Nephron progenitor cell (in vitro differentiated cells): ENCODE results near the gene CTSL.

Experiments used
- DNase-seq: peaks from one replicate; pipeline ENCODE4 v3.0.0; 2021
- H3K27ac Mint-ChIP-seq: 2 replicates; pipeline ENCODE4 v1.8.0; 2021; ENCODE audit warnings: mild to moderate bottlenecking, moderate library complexity, mixed read lengths
- H3K27me3 Mint-ChIP-seq: 2 replicates; pipeline ENCODE4 v1.8.0; 2021; ENCODE audit warnings: mild to moderate bottlenecking, low read depth, mixed read lengths; ENCODE audit not compliant: poor library complexity
- H3K36me3 Mint-ChIP-seq: 2 replicates; pipeline ENCODE4 v1.8.0; 2021; ENCODE audit warnings: low read depth, mixed read lengths
- H3K4me1 Mint-ChIP-seq: 2 replicates; pipeline ENCODE4 v1.8.0; 2021; ENCODE audit warnings: mixed read lengths
- H3K4me3 Mint-ChIP-seq: 2 replicates; pipeline ENCODE4 v1.8.0; 2021; ENCODE audit warnings: mild to moderate bottlenecking, moderate library complexity, mixed read lengths
- H3K9me3 Mint-ChIP-seq: 2 replicates; pipeline ENCODE4 v1.8.0; 2021; ENCODE audit warnings: mild to moderate bottlenecking, moderate library complexity, mixed read lengths
- TF ChIP-seq, protein P1 (sequence below): fragments of 200-600 bp; sonication (generic); IDR thresholded peaks from 2 replicates; pipeline ENCODE4 v1.5.0; 2021; ENCODE audit warnings: antibody characterized with exemption

Gene CTSL

DNA sequence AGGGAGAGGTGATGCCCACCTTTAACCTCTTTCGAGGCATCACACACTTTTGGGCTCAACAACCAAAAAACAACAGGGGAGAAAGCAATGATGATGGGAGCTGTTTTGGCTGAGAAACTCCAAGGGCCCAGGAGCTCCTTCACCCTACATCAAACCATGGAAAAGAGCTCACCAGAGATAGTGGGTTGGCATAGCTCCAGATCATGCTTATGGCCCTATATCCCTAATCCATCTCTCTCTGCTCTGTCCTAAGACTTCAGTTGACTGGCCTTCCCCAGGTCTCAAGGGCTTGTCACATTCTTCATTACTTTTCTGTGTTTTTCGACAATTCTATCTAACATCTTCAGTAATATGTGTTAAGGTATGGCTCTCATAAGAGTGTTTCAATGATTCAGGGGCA, 5.7 kb upstream of the CTSL start:
- Mint-ChIP-seq H3K27me3 (peaks cover 18% of the 10 kb centered on the region), H3K9me3 (no peaks in the 10 kb centered on the region), H3K27ac (no peak overlapping the region), H3K4me3 (no peak overlapping the region), H3K4me1 (peaks cover 17% of the 10 kb centered on the region), H3K36me3 (no peaks in the 10 kb centered on the region)
- no peak for DNase-seq
- TF ChIP-seq, protein P1, sequence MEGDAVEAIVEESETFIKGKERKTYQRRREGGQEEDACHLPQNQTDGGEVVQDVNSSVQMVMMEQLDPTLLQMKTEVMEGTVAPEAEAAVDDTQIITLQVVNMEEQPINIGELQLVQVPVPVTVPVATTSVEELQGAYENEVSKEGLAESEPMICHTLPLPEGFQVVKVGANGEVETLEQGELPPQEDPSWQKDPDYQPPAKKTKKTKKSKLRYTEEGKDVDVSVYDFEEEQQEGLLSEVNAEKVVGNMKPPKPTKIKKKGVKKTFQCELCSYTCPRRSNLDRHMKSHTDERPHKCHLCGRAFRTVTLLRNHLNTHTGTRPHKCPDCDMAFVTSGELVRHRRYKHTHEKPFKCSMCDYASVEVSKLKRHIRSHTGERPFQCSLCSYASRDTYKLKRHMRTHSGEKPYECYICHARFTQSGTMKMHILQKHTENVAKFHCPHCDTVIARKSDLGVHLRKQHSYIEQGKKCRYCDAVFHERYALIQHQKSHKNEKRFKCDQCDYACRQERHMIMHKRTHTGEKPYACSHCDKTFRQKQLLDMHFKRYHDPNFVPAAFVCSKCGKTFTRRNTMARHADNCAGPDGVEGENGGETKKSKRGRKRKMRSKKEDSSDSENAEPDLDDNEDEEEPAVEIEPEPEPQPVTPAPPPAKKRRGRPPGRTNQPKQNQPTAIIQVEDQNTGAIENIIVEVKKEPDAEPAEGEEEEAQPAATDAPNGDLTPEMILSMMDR, result no peak

DNA sequence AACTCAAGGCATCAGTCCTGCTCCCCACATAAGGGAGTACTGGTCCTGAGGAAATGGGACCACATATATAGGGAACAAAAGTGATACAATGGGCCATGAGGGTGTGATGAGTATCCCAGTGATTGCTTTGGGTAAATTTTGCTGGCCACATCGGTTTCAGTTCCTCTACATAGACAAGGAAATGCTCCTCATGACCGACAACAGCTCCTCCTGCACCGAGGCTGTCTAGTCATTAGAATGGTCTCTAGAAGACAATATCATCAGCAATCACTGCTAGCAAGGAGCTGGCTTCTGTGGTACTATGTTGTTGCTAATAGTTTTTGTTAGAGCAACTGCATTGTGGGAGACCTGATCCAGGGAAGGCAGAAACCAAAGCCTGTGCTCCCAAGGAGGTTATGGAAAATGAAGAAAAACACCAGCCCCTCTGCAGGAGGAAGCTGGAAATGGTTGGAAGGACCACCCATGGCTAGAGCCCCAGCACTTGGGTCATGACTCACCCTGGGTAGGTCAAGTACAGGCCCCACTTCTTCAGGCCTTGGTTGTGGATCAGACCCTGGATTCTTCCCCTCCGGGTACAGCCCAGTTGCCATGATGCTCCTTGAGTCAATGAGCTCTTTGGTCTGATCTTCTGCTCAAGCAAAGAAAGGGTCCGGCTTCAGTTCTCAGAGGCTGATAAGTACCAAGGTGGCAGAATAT, 3.4 kb upstream of the CTSL start:
- H3K27me3 Mint-ChIP-seq, result peaks cover 21% of the 10 kb centered on the region
- H3K9me3 Mint-ChIP-seq, result no peaks in the 10 kb centered on the region
- H3K27ac Mint-ChIP-seq, result no peak overlapping the region
- H3K36me3 Mint-ChIP-seq, result peaks cover under 1% of the 10 kb centered on the region
- DNase-seq, result no peak
- peaks cover 19% of the 10 kb centered on the region for H3K4me1 Mint-ChIP-seq
- H3K4me3 Mint-ChIP-seq, result no peak overlapping the region
- TF ChIP-seq, protein P1, result no peak

DNA sequence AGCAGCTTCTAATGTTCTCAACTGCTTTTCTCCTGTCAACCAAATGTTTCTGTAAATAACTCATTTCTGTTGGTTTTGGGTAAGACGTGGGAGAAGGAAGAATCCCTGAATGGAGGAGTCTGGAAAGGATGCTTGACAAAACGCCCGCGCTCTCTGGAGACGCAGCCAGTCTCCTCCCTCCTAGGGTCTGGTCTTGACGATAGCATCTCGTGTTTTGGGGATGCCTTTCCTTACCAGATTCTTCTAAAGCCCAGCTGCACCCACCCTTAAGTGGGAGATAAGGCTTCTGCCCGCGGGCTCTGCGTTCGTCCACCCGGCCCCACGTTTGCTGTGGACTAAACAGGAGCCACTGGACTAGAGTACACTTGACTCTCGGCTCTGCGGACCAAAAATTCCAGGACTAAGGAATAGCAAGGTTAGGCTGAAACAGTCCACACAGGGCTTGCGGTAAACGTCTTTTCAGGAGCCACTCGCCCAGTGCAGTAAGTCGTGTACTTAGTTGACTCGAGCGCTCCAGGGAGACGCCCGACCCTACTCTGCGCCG, 491 bp upstream of the CTSL start:
- Mint-ChIP-seq H3K27me3 (peaks cover 21% of the 10 kb centered on the region), H3K27ac (peak overlapping the region; percentile 87), H3K4me3 (peak overlapping the region; percentile 93), H3K36me3 (peaks cover 25% of the 10 kb centered on the region), H3K4me1 (peaks cover 20% of the 10 kb centered on the region), H3K9me3 (no peaks in the 10 kb centered on the region)
- TF ChIP-seq, protein P1, result no peak
- no peak for DNase-seq

DNA sequence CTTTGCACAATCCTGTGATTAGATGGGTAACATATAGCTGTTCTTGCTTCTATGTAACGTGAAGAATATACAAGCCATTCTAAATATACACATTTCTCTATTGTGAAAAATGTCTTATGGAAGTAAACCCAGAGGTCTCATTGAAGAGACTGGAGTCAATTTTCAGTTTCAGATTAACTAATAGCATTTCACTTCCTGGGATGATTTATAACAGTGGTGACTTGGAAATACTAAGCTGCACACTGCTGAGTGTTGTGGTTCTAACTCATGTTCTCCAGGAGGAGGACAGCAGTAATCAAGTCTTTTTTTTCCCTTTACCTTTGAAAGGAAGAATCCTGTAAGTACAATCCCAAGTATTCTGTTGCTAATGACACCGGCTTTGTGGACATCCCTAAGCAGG, 3.3 kb downstream of the CTSL start:
- Mint-ChIP-seq H3K36me3 (peaks cover 40% of the 10 kb centered on the region), H3K27me3 (peaks cover 13% of the 10 kb centered on the region), H3K27ac (no peak overlapping the region), H3K9me3 (no peaks in the 10 kb centered on the region), H3K4me3 (no peak overlapping the region), H3K4me1 (peaks cover 24% of the 10 kb centered on the region)
- TF ChIP-seq, protein P1, result no peak
- DNase-seq, result no peak

DNA sequence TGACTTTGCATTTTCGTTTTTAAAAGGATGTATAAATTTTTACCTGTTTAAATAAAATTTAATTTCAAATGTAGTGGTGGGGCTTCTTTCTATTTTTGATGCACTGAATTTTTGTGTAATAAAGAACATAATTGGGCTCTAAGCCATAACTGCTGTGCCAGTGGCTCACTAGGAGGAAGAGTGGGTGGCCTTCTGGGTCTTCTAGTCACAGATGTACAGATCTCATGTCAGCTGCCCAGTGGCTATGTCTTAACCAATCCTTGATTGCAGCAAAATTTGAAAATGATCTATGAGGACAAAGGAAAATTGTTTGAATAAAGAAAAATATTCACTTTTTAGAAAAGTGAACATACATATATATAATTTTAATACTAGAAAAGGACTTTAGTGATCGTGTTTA, 5.4 kb downstream of the CTSL start:
- Mint-ChIP-seq H3K27me3 (peaks cover 2% of the 10 kb centered on the region), H3K4me3 (no peak overlapping the region), H3K4me1 (peaks cover 17% of the 10 kb centered on the region), H3K9me3 (peaks cover 5% of the 10 kb centered on the region), H3K27ac (no peak overlapping the region), H3K36me3 (peaks cover 40% of the 10 kb centered on the region)
- TF ChIP-seq, protein P1, result no peak
- no peak for DNase-seq

DNA sequence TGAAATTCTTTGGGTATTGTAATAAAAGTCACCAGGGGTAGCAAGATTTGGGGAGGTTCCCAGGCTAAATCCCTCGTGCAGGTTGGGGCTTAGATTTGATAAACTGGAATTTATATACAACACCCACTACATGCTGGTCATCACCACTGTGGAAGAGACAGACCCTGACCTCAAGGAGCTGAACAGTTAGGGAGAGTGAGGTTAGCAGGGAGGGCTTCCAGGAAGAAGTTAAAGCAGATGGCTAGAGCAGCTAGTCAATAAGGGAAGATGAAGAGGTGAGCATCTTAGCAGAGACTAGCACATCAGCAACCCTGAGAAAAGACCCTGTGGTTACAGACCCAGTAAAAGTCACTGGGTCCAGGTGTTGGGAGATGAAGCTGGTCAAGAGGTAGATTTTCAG, 6.4 kb downstream of the CTSL start:
- no peak for DNase-seq
- H3K4me3 Mint-ChIP-seq, result no peak overlapping the region
- TF ChIP-seq, protein P1, result no peak
- H3K36me3 Mint-ChIP-seq, result peaks cover 40% of the 10 kb centered on the region
- H3K27me3 Mint-ChIP-seq, result no peaks in the 10 kb centered on the region
- peaks cover 12% of the 10 kb centered on the region for H3K4me1 Mint-ChIP-seq
- no peak overlapping the region for H3K27ac Mint-ChIP-seq
- H3K9me3 Mint-ChIP-seq, result peaks cover 5% of the 10 kb centered on the region
